ENCODE data around the gene LAP3.

The LAP3 gene

DNA sequence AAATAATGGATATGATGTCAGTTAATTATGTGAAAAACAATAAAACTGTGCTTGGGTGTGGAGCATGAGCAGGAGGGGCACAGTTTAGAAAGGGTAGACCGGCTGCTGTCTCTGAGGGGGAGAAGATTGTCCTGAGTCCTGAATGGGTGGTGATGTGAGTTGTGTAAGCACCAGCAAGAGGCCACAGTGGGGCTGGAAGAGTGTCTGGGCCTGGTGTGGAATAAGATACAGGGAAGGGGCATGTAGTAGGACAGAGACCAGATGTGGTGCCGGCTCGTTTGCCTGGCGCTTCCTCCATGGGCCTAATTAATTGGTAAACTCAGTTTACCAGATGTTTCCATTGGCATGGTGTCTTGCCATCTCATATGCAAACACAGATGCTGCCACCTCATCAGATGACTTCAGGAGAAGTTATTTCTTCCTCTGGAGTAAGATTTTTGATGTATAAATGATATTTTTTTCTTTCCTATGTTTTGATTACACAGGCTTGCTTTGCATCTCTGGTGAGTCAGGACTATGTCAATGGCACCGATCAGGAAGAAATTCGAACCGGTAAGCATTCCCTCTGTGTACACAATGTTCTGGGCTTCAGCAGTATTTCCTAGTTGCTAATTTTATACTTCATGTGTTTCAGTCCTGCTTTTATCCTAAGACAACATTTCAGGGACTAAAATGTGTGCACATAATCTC lies 42.6 kb downstream of the LAP3 start:
- DNase-seq = peak; percentile 28

DNA sequence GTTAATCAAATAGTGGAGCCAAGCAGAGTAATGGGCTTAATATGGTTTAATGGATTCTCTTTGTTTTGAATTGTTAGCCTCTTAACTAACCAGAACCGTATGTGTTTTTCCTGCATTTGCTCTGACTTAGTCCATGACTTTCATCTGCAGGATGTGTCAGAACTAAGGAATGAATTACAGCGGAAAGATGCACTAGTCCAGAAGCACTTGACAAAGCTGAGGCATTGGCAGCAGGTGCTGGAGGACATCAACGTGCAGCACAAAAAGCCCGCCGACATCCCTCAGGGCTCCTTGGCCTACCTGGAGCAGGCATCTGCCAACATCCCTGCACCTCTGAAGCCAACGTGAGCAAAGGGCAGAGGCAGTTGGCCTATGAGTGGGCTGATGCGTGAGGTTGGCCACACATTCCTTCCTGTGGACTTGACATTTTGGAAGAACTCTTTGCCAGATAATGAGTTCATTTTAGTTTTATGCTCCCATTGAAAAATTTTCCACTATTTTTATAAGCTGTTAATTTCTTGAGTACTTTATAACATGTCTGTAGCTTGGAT lies 46.5 kb downstream of the LAP3 start:
- peak; percentile 21 for DNase-seq

DNA sequence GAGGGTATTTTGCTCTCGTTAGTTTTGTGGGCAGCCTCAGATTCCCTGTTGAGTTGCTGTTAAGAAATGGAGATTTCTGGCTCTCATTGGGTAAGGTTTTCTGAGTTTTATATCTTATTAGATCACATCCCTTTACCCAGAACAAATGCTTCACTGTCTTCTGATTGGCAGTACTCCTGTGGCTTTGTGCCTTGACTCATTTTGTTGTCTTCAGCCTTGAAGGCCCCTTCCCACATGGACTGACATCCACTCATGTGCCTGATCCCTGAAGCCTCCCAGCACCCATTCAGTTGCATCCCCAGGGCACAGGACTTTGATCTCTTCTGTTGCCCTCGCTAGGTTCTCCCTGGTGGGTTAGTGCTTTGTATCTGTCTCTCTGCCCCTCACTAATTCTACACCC lies 47.8 kb downstream of the LAP3 start:
- DNase-seq = no peak

DNA sequence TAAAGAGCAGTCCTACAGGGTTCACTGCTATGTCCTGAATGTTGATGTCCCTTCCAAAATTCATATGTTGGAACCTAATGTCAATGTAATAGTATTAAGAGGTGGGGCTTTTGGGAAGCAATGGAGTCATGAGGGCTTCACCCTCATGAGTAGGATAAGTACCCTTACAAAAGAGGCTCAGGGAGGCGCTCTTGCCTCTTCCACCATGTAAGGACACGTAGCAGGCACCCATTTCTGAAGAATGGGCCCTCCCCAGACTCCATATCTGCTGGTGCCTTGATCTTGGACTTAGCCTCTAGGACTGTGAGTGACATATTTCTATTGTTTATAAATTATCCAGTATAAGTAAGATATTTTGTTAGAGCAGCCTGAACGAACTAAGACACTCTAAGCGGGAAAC lies 53.2 kb downstream of the LAP3 start:
- DNase-seq = no peak

DNA sequence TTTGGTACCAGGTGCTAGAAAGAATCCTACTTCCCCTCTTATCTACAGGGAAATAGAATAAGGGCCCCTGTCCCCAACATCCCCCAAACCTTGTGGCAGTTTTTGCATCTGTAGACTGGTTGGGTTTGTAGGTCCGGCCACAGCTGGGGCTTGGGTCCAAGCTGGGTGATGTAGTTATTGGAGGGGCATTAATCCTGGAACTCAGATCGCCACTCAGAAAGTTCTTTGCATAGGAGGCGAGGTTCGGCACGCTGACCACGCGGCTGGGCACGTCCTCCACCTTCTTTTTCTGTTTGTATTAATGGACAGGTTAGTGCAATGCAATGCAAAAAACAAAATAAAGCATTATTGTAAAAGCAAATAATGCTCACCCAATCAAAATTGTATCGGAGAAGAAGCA lies 56.6 kb downstream of the LAP3 start:
- no peak for DNase-seq

DNA sequence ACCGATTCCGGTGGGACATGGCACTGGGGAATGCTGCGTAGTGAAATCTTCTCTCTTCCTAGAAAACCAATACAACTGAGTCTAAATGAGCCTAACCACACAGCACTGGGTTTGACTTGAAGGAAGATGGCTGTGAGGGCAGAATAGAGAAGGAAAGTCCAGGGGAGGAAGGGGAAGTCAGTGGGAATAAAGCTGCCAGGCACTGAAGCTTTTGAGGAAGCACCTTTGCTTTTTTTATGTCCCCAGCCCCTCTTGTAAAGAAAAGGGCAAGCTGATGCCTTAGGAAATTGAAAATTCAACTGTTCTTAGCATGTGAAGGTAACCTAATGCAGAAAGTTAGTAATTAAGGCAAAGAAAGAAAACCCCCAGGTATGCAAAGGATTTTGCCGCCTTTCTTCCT lies 58.1 kb downstream of the LAP3 start:
- no peak for DNase-seq

DNA sequence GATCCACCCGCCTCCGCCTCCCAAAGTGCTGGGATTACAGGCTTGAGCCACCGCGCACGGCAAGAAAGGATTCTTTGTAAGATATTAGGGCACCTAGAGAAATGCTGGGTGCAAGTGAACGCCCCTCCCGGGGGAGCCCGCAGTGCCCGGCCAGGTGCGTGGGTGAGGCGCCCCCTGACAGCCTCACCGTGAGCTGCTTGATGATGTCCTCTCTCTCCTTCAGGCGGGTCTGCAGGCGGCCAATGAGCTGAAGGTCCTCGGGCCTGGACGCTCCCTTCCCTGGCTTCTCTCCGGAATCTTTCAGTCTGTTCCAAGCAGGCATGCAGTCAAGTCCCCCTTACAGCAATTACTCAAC lies 59.3 kb downstream of the LAP3 start:
- no peak for DNase-seq

DNA sequence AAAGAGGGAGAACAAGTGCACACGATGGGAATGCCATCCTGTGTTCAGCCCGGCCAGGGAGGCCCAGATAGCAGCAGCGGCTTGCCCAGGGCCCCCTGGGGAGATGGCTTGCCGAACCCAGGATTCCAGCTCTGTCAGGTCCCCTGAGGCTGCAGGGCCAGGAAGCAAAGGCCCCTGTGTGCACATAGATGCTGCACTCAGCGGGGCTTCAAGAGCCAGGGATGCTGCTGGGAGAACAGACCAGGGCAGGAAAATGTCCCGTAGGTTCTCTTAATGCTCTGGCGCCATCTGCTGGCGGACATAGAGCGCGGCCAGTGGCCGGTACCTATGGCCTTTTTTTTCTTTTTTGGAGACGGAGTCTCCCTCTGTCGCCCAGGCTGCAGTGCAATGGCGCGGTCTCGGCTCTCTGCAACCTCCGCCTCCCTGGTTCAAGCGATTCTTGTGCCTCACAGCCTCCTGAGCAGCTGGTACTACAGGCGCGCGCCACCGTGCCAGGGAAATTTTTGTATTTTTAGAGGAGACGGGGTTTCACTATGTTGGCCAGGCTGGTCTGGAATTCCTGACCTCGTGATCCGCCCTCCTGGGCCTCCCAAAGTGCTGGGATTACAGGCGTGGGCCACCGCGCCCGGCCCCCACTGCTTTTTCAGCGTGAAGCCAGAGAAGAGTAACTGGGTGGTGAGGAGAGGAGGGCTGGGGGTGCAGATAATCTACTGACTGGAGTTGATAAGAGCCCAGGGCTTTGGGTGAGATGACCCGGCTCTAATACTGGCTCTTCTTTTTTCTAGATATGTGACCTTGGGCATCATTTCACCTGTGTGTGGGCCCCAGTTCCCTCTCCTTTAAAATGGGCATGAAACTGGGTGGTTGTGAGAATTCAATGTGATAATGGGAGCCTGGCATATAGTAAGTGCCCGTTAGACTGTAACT lies 60.0 kb downstream of the LAP3 start:
- DNase-seq = peak; percentile 65

DNA sequence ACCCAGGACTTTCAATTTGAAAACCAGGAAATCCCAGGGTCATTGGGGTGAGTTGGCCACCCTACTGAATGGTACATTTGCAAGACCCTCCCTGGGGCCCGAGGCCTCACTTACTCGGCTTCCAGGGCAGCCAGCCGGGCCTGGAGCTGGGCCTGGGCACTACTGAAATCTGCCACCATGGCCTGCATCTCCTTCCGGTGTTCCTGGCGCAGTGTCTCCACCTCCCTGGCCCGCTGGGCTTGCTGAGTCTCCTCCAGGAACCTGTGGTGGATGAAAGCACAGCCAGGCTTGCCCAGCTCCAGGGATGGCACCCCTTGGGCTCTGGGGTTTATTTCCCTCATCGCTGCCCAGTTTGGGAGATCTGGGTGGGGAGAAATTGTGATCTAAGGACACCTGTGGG lies 62.1 kb downstream of the LAP3 start:
- no peak for DNase-seq

DNA sequence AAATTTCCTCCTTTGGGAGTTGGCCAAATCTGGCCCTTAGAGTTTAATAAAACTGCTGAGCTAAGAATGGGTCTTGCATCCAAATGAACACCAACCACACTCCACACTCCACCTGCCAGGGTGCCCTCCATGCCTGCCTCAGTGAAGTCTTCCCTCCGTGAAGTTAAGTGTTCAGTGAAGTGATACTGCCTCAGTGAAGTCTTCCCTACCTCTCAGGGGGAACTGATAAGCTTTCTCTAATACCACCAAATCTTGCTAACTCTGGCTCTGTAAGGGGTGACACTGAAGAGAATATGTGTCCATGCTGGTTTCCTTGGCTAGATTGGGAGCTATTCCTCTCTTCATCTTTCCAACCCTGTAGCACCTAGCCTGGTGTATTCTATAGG lies 65.4 kb downstream of the LAP3 start:
- no peak for DNase-seq

DNA sequence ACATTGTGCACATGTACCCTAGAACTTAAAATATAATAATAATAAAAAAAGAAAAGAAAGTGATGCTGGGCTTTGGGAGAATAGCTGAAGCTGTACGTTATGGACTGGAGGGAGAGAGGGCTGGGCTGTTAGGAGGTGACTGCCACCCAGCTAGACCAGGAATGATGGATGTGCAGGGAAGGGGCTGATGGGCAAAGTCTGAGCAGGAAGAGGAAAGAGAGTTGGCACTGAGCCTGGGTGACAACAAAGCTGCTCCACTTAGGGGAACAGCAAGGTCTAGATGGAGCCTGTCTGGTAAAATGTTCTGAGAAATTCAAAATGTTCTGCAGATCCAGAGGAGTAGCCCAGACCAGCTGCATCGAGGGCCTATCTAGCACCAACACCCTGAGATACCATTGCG lies 69.7 kb downstream of the LAP3 start:
- no peak for DNase-seq

DNA sequence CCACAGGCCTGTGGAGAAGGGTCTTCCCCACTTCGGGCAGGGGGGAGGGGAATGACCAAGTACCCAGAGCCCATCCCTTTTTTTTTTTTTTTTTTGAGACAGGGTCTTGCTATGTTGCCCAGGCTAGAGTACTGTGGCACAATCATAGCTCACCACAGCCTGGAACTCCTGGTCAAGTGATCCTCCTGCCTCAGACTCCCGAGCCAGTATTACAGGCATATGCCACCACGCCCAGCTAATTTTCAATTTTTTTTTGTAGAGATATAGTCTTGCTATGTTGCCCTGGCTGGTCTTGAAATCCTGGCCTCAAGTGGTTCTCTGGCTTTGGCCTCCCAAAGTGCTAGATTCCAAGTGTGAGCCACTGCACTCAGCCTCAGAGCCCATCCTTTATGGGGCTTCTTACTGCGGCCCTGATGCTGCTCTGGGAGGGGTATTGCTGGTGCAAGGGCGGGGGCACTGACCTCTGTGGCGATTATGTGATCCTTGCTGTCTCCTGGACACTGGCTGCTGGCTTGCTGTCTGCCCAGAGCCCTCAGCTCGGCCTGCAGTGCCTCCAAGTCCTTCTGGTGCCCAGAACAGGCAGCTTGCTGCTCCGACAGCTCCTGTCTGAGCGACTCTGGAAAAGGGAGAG lies 70.3 kb downstream of the LAP3 start:
- no peak for DNase-seq

DNA sequence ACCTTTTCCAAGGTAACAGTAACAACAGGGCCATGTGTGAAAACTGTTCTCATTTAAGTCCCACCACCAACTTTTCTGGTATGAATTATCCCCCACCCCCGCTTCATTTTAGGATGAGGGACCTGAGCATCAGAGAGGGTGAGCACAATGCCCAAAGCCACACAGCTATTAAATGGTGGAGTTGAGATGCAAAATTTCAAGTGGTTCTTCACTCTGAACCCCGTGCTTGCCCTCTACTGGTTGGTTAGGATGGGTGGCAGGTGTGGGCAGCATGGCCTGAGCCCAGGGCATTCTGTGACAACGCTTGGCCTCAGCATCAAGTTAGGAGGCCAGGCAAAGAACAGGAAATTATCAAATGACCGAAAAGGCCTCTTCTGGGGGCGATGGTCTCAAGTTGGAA lies 70.9 kb downstream of the LAP3 start:
- DNase-seq = no peak

DNA sequence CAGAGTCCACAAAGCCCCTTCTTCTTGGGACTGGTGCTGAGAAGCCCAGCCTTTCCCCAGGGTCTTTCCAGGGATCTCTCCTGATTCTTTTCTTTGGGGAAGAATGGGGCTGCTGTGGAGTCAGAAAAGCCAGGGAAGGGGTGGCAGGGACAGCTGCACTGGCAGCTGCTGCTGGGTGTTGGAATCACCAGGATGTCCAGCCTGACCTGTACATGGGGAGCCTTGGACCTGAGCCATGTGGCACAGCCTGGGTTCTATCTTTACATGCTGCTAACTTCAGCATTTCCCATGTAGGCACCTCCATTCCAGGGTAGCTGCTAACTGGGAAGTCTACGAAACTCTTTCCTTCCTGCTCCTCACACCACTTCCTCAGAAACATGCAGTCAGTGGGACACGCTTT lies 73.4 kb downstream of the LAP3 start:
- no peak for DNase-seq

DNA sequence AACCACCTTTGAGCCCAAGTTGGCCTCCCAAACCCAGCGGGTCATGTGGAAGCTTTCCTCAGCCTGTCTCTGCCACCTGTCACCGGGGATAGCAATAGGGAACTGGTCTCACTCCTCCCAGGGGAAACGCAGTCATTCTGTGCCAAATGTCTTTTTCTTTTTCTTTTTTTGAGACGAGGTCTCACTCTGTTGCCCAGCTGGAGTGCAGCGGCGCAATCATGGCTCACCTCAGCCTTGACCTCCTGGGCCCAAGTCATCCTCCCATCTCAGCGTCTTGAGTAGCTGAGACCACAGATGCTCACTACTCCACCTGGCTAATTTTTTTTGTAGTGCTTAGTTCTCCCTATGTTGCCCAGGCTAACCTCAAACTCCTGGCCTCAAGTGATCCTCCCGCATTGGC lies 77.7 kb downstream of the LAP3 start:
- no peak for DNase-seq

DNA sequence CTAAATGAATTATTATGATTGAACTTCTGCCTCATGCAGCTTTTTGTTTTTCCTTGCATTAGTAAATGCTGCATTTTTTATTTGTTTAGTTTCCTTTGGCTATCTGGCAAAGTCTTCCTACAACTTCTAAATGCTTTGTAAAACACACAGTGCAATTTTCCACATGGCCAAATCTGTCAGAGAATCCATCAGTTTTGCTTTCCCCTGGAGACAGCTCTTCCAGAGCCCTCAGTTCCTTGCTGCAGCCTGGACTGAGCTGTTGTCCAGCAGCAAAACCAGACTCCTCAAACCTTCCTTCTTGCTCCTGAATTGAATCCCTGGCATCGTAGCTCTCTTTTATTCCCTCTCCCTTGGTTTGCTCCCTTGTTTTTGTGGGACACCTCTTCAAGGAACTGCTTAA lies 80.1 kb downstream of the LAP3 start:
- no peak for DNase-seq
